IMR-90 (cell line): ENCODE results near the gene COL17A1. TPM values are rescaled to one million over a fixed set of nuclear protein-coding genes. Genes with fewer than 3 reads are reported as not detected.

Experiments
- ATAC-seq: fragments of 200-7000 bp; cut with Tn5 transposase; 2 replicates; pipeline ENCODE4 v1.9.1; 2020; ENCODE audit warnings: low read depth, mild to moderate bottlenecking, moderate library complexity
- BruUV-seq: library from RNA; stranded (reverse); fragments of 400-500 nt; replicated peaks from 2 replicates; lab custom pipeline; 2021; lab: Mats Ljungman, UMichigan
- CTCF ChIA-PET: fragments of 300-600 bp; formaldehyde crosslinking; extraction: SDS; loops from one replicate; lab custom pipeline; 2021; ENCODE audit warnings: antibody characterized with exemption; lab: Yijun Ruan, JAX
- POLR2A ChIA-PET: fragments of 300-600 bp; sonication (Branson Sonifier 250); formaldehyde crosslinking; loops from one replicate; lab custom pipeline; 2022; ENCODE audit warnings: antibody characterized with exemption; ENCODE audit not compliant: unreplicated experiment; lab: Charles Lee
- DNase-seq: peaks from one replicate; pipeline ENCODE4 v3.0.0; 2013
- H2AFZ ChIP-seq: replicated peaks from 2 replicates; pipeline ENCODE3; 2013; ENCODE audit warnings: low read length, mild to moderate bottlenecking; ENCODE audit not compliant: poor library complexity
- H2AK5ac ChIP-seq: 2 replicates; pipeline ENCODE4 v1.6.1; 2013; ENCODE audit warnings: low read depth, low read length, inconsistent platforms
- H2AK9ac ChIP-seq: replicated peaks from 2 replicates; pipeline ENCODE3; 2013; ENCODE audit warnings: mild to moderate bottlenecking, low read depth, low read length, moderate library complexity; ENCODE audit not compliant: poor library complexity
- H2BK120ac ChIP-seq: 2 replicates; pipeline ENCODE4 v1.6.1; 2013; ENCODE audit warnings: low read depth, low read length, inconsistent platforms
- H2BK15ac ChIP-seq: 3 replicates; pipeline ENCODE4 v1.6.1; 2013; ENCODE audit warnings: low read depth, low read length, inconsistent platforms
- H2BK20ac ChIP-seq: 2 replicates; pipeline ENCODE4 v1.6.1; 2013; ENCODE audit warnings: low read depth, mild to moderate bottlenecking, inconsistent platforms, low read length, moderate library complexity
- H2BK5ac ChIP-seq: 2 replicates; pipeline ENCODE4 v1.6.1; 2013; ENCODE audit warnings: mild to moderate bottlenecking, low read depth, low read length, inconsistent platforms; ENCODE audit not compliant: poor library complexity, severe bottlenecking
- H3K14ac ChIP-seq: replicated peaks from 2 replicates; pipeline ENCODE4 v1.6.1; 2013; ENCODE audit warnings: low read depth, low read length, inconsistent platforms
- H3K18ac ChIP-seq: 2 replicates; pipeline ENCODE4 v1.6.1; 2013; ENCODE audit warnings: low read depth, low read length, control low read depth
- H3K23ac ChIP-seq: 2 replicates; pipeline ENCODE4 v1.6.1; 2013; ENCODE audit warnings: low read depth, low read length, inconsistent platforms
- H3K27ac ChIP-seq: 2 replicates; pipeline ENCODE4 v1.5.1; 2013; ENCODE audit warnings: mild to moderate bottlenecking, control low read depth, low read length; ENCODE audit not compliant: insufficient read depth
- H3K27me3 ChIP-seq: 2 replicates; pipeline ENCODE4 v1.6.1; 2013; ENCODE audit warnings: low read length; ENCODE audit not compliant: control insufficient read depth, insufficient read depth
- H3K36me3 ChIP-seq: 2 replicates; pipeline ENCODE4 v1.6.1; 2013; ENCODE audit warnings: low read length, mixed read lengths; ENCODE audit not compliant: control insufficient read depth, insufficient read depth
- H3K4ac ChIP-seq: 2 replicates; pipeline ENCODE4 v1.6.1; 2013; ENCODE audit warnings: low read depth, low read length, inconsistent platforms
- H3K4me1 ChIP-seq: 2 replicates; pipeline ENCODE4 v1.6.1; 2013; ENCODE audit warnings: low read length, mixed read lengths; ENCODE audit not compliant: control insufficient read depth, insufficient read depth
- H3K4me2 ChIP-seq: 2 replicates; pipeline ENCODE4 v1.6.1; 2013; ENCODE audit warnings: low read depth, mild to moderate bottlenecking, control low read depth, low read length, moderate library complexity
- H3K4me3 ChIP-seq: 2 replicates; pipeline ENCODE4 v1.5.1; 2013; ENCODE audit warnings: low read depth, mild to moderate bottlenecking, control low read depth, low read length, moderate library complexity; ENCODE audit not compliant: insufficient read depth
- H3K56ac ChIP-seq: 2 replicates; pipeline ENCODE4 v1.6.1; 2013; ENCODE audit warnings: low read length, inconsistent platforms; ENCODE audit not compliant: insufficient read depth; ENCODE audit errors: extremely low read depth
- H3K79me1 ChIP-seq, 2 experiments: 2 replicates each; pipeline ENCODE4 v1.6.1; 2013; ENCODE audit warnings: low read length in 2 of 2, inconsistent platforms in 1 of 2, low read depth in 1 of 2
- H3K9ac ChIP-seq: 2 replicates; pipeline ENCODE4 v1.6.1; 2013; ENCODE audit warnings: low read depth, low read length, control low read depth
- H3K9me1 ChIP-seq: 2 replicates; pipeline ENCODE4 v1.6.1; 2013; ENCODE audit warnings: low read length, inconsistent platforms; ENCODE audit not compliant: insufficient read depth
- H3K9me3 ChIP-seq: 2 replicates; pipeline ENCODE4 v1.6.1; 2013; ENCODE audit warnings: low read length; ENCODE audit not compliant: control insufficient read depth, insufficient read depth
- H4K20me1 ChIP-seq: 2 replicates; pipeline ENCODE4 v1.6.1; 2013; ENCODE audit warnings: low read length, inconsistent platforms; ENCODE audit not compliant: insufficient read depth
- H4K5ac ChIP-seq: 2 replicates; pipeline ENCODE4 v1.6.1; 2013; ENCODE audit warnings: mild to moderate bottlenecking, low read depth, low read length, control low read depth
- H4K8ac ChIP-seq, 2 experiments: 2 replicates each; pipeline ENCODE4 v1.6.1; 2013; ENCODE audit warnings: low read depth in 2 of 2, low read length in 2 of 2, control low read depth in 1 of 2, inconsistent platforms in 1 of 2
- H4K91ac ChIP-seq: 2 replicates; pipeline ENCODE4 v1.6.1; 2013; ENCODE audit warnings: low read depth, low read length, inconsistent platforms; ENCODE audit not compliant: insufficient read depth
- BHLHE40 ChIP-seq: fragments of 150-350 bp; IDR thresholded peaks from 2 replicates; pipeline ENCODE4 v1.6.1; 2016; ENCODE audit warnings: mild to moderate bottlenecking, low read depth, low read length
- CEBPB ChIP-seq: IDR thresholded peaks from 2 replicates; pipeline ENCODE4 v1.6.1; 2012; ENCODE audit warnings: low read depth, low read length, improper control_type of control experiment
- CHD1 ChIP-seq: IDR thresholded peaks from 2 replicates; pipeline ENCODE4 v1.6.1; 2012; ENCODE audit warnings: low read depth, low read length, improper control_type of control experiment
- FOS ChIP-seq: fragments of 150-350 bp; IDR thresholded peaks from 2 replicates; pipeline ENCODE4 v1.6.1; 2016; ENCODE audit warnings: low read depth, low read length
- MAFK ChIP-seq: IDR thresholded peaks from 2 replicates; pipeline ENCODE4 v1.6.1; 2012; ENCODE audit warnings: low read depth, low read length, improper control_type of control experiment
- MAZ ChIP-seq: IDR thresholded peaks from 2 replicates; pipeline ENCODE4 v1.6.1; 2012; ENCODE audit warnings: low read depth, mild to moderate bottlenecking, low read length, improper control_type of control experiment, moderate library complexity, borderline replicate concordance
- MXI1 ChIP-seq: IDR thresholded peaks from 2 replicates; pipeline ENCODE4 v1.6.1; 2012; ENCODE audit warnings: low read depth, mild to moderate bottlenecking, low read length, moderate library complexity, borderline replicate concordance
- NFE2L2 ChIP-seq: fragments of 150-350 bp; IDR thresholded peaks from 2 replicates; pipeline ENCODE4 v1.6.1; 2016; ENCODE audit warnings: low read depth, mild to moderate bottlenecking, low read length
- POLR2A ChIP-seq: IDR thresholded peaks from 2 replicates; pipeline ENCODE4 v1.6.1; 2012; ENCODE audit warnings: mild to moderate bottlenecking, low read depth, low read length
- RAD21 ChIP-seq: IDR thresholded peaks from 2 replicates; pipeline ENCODE4 v1.6.1; 2012; ENCODE audit warnings: low read length, improper control_type of control experiment
- RCOR1 ChIP-seq: IDR thresholded peaks from 2 replicates; pipeline ENCODE4 v1.6.1; 2012; ENCODE audit warnings: mild to moderate bottlenecking, low read length, improper control_type of control experiment; ENCODE audit not compliant: insufficient replicate concordance
- RFX5 ChIP-seq: IDR thresholded peaks from 2 replicates; pipeline ENCODE4 v1.8.0; 2012; ENCODE audit warnings: low read depth, mild to moderate bottlenecking, low read length, moderate library complexity
- SMC3 ChIP-seq: fragments of 150-350 bp; IDR thresholded peaks from 2 replicates; pipeline ENCODE4 v1.6.1; 2016; ENCODE audit warnings: low read depth, mild to moderate bottlenecking, antibody characterized with exemption, low read length, moderate library complexity
- WGBS, 2 experiments: methylation state at CpG; one replicate each; pipeline versions ENCODE4 v1.1.5 to v1.1.7; 2013; ENCODE audit warnings: missing lambda C conversion rate in 2 of 2; ENCODE audit not compliant: insufficient read length in 1 of 2; ENCODE audit errors: extremely low coverage in 2 of 2; 5-methylcytosine and 5-hydroxymethylcytosine counted together
- dilution Hi-C: fragments of 300-500 bp; cut with HindIII; formaldehyde crosslinking; loops from one replicate; pipeline ENCODE4 v1.14.3; 2018; ENCODE audit warnings: low sequenced_read_pairs; ENCODE audit not compliant: unreplicated experiment
- in situ Hi-C: fragments of 300-500 bp; cut with MboI; formaldehyde crosslinking; loops from 3 replicates; pipeline ENCODE4 v1.14.3; 2019; ENCODE audit warnings: low sequenced_read_pairs, inconsistent platforms, mixed read lengths
- intact Hi-C: fragments of 100-400 bp; cut with micrococcal nuclease; formaldehyde crosslinking; loops from 2 replicates; pipeline ENCODE4 v1.10.0; 2022
- polyA plus RNA-seq, 3 experiments: library from polyadenylated mRNA; depleted of rRNA; stranded (reverse); fragments of >200 nt; gene quantifications; 2 replicates each; pipeline ENCODE4 v1.2.3, GENCODE V29; 2012; ENCODE audit warnings: low replicate concordance in 1 of 3
- total RNA-seq: library from RNA; depleted of rRNA; stranded (reverse); fragments of >200 nt; gene quantifications from 2 replicates; pipeline ENCODE4 v1.2.3, GENCODE V29; 2012
- TF ChIP-seq, protein P1 (sequence below): fragments of 150-350 bp; IDR thresholded peaks from 2 replicates; pipeline ENCODE4 v1.6.1; 2017; ENCODE audit warnings: mild to moderate bottlenecking, antibody characterized with exemption, low read length, low read depth
- TF ChIP-seq, protein P2 (sequence below): fragments of 150-350 bp; IDR thresholded peaks from 2 replicates; pipeline ENCODE4 v1.6.1; 2016; ENCODE audit warnings: low read depth, mild to moderate bottlenecking, low read length, moderate library complexity, borderline replicate concordance
- TF ChIP-seq, protein P3 (sequence below): conservative IDR thresholded peaks from 2 replicates; pipeline ENCODE4 v1.5.1; 2012; ENCODE audit warnings: mild to moderate bottlenecking, low read depth, low read length, improper control_type of control experiment

Gene COL17A1
- total and polyA plus RNA-seq, 2 of the 4 experiments (the other 2 are of a cell fraction): 0.14 to 0.18 TPM

- no peak overlapping the region for H3K4me3 ChIP-seq
- H3K18ac ChIP-seq: no peak overlapping the region
- peaks cover 49% of the 10 kb centered on the region for H3K27me3 ChIP-seq
- H2AK9ac ChIP-seq: no peak overlapping the region
- no peak overlapping the region for H2BK15ac ChIP-seq
- no peak overlapping the region for H3K27ac ChIP-seq
- ChIA-PET CTCF (interaction anchor here (0.6 kb wide), 1 partner anchor 17 kb away, joined by 5 read pairs; no protein-coding TSS in a partner anchor), POLR2A (no interaction called here)
- no peak overlapping the region for H4K8ac ChIP-seq
- no peaks in the 10 kb centered on the region; the same call in 1 of the 2 replicates for H3K9me3 ChIP-seq
- ATAC-seq (no peak), DNase-seq (no peak)
- 0 out of 2 replicates have a peak, but pooled peaks cover 2% of the 10 kb centered on the region for H3K4me1 ChIP-seq
- no peak overlapping the region for H2AK5ac ChIP-seq
- no peak overlapping the region for H3K9ac ChIP-seq
- no TSS peak for BruUV-seq
- no peaks in the 10 kb centered on the region; the same call in 1 of the 2 replicates for H3K9me1 ChIP-seq
- no peak overlapping the region for H4K5ac ChIP-seq
- dilution Hi-C loops: no loop called here
- H3K36me3 ChIP-seq: no peaks in the 10 kb centered on the region
- no peaks in the 10 kb centered on the region for H4K20me1 ChIP-seq
- H3K4ac ChIP-seq: no peak overlapping the region
- H4K91ac ChIP-seq: no peak overlapping the region
- in situ Hi-C loops: no loop called here
- TF ChIP-seq, protein P1, sequence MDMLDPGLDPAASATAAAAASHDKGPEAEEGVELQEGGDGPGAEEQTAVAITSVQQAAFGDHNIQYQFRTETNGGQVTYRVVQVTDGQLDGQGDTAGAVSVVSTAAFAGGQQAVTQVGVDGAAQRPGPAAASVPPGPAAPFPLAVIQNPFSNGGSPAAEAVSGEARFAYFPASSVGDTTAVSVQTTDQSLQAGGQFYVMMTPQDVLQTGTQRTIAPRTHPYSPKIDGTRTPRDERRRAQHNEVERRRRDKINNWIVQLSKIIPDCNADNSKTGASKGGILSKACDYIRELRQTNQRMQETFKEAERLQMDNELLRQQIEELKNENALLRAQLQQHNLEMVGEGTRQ: no peak
- no peak for TF ChIP-seq RCOR1
- TF ChIP-seq, protein P2, sequence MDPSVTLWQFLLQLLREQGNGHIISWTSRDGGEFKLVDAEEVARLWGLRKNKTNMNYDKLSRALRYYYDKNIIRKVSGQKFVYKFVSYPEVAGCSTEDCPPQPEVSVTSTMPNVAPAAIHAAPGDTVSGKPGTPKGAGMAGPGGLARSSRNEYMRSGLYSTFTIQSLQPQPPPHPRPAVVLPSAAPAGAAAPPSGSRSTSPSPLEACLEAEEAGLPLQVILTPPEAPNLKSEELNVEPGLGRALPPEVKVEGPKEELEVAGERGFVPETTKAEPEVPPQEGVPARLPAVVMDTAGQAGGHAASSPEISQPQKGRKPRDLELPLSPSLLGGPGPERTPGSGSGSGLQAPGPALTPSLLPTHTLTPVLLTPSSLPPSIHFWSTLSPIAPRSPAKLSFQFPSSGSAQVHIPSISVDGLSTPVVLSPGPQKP: no peak
- no peak for TF ChIP-seq RAD21
- no peak for TF ChIP-seq MAZ
- no peak for TF ChIP-seq CHD1
- TF ChIP-seq, protein P3, sequence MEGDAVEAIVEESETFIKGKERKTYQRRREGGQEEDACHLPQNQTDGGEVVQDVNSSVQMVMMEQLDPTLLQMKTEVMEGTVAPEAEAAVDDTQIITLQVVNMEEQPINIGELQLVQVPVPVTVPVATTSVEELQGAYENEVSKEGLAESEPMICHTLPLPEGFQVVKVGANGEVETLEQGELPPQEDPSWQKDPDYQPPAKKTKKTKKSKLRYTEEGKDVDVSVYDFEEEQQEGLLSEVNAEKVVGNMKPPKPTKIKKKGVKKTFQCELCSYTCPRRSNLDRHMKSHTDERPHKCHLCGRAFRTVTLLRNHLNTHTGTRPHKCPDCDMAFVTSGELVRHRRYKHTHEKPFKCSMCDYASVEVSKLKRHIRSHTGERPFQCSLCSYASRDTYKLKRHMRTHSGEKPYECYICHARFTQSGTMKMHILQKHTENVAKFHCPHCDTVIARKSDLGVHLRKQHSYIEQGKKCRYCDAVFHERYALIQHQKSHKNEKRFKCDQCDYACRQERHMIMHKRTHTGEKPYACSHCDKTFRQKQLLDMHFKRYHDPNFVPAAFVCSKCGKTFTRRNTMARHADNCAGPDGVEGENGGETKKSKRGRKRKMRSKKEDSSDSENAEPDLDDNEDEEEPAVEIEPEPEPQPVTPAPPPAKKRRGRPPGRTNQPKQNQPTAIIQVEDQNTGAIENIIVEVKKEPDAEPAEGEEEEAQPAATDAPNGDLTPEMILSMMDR: no peak
- no peak for TF ChIP-seq NFE2L2
- TF ChIP-seq MAFK: no peak
- no peak for TF ChIP-seq POLR2A
- TF ChIP-seq FOS: no peak
- TF ChIP-seq RFX5: no peak
- TF ChIP-seq CEBPB: no peak
- TF ChIP-seq SMC3: no peak
- no peak for TF ChIP-seq BHLHE40
- no peak for TF ChIP-seq MXI1
- no peak overlapping the region for H2BK5ac ChIP-seq
- no peak overlapping the region for H2BK120ac ChIP-seq
- no peak overlapping the region for H3K56ac ChIP-seq
- H3K4me2 ChIP-seq: no peak overlapping the region
- no peak overlapping the region for H3K14ac ChIP-seq
- intact Hi-C loops: no loop called here
- no peak overlapping the region for H2BK20ac ChIP-seq
- no peak overlapping the region for H2AFZ ChIP-seq
- H3K23ac ChIP-seq: no peak overlapping the region
- 71% methylated on average over 2 of the region's 7 CpGs; no CpG with 5 or more reads in 1 of the 2 experiments for WGBS, 2 experiments
- no peaks in the 10 kb centered on the region for H3K79me1 ChIP-seq
Measured at GRCh38 chr10:104066945-104067344, 18.7 kb downstream of the COL17A1 start.
